Peyer's patch (tissue), 4 donors: ENCODE results near the gene AJM1.

ENCODE experiments used
- POLR2A ChIP-seq, 2 donors: fragments of 450-650 bp; IDR thresholded peaks; one replicate each; pipeline ENCODE4 v1.5.1; 2017; ENCODE audit warnings: antibody characterized with exemption in 2 of 2, mild to moderate bottlenecking in 2 of 2, moderate library complexity in 2 of 2
- TF ChIP-seq, protein P1 (sequence below), 6 experiments: fragments of 450-650 bp in 4 of 6; fragments of 200-600 bp in 2 of 6; sonication (generic) in 1 of 6; IDR thresholded peaks; one replicate each; pipeline ENCODE4 v1.5.1; 2017 to 2019; ENCODE audit warnings: antibody characterized with exemption in 6 of 6, mild to moderate bottlenecking in 3 of 6, moderate library complexity in 1 of 6

DNA sequence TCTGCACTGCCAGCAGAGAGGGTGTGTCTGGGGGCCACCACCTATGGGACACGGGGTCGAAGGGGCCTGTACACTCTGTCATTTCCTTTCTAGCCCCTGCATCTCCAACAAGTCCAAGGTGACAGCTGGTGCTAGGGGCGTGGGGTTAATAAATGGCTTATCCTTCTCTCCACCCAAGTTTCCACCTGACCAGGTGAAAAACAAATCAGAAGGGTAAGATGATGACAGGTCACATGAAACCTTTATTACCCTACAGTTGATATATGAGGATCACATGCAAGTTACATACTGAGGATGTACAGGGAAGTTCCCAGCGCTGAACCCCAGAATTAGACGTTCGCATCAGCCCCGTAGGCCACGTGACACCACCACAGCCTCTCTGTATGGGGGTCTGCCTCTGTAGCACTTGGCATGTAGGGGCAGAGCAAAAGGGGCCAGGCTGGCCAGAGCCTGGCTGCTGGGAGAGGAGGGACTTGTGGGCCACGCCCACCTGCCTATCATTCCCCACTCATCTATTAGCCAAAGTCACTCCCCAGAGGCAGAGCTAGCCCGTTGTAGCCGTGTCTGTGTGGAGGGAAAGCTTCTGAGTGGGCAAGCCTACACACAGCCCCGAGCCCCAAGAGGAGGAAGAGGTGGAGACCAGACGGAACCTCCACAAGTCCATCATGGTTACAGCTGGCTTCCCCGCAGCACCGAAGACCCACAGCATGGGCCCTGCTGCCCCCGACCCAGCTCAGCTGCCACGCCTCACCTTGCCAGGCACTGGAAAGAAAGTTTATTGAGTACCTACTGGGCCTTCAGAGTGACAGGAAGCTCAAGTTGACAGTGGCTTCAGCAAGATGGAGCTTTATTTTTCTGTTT, 49.0 kb upstream of the AJM1 start:
- TF ChIP-seq, protein P1, sequence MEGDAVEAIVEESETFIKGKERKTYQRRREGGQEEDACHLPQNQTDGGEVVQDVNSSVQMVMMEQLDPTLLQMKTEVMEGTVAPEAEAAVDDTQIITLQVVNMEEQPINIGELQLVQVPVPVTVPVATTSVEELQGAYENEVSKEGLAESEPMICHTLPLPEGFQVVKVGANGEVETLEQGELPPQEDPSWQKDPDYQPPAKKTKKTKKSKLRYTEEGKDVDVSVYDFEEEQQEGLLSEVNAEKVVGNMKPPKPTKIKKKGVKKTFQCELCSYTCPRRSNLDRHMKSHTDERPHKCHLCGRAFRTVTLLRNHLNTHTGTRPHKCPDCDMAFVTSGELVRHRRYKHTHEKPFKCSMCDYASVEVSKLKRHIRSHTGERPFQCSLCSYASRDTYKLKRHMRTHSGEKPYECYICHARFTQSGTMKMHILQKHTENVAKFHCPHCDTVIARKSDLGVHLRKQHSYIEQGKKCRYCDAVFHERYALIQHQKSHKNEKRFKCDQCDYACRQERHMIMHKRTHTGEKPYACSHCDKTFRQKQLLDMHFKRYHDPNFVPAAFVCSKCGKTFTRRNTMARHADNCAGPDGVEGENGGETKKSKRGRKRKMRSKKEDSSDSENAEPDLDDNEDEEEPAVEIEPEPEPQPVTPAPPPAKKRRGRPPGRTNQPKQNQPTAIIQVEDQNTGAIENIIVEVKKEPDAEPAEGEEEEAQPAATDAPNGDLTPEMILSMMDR (IDR thresholded peaks at IDR 0.05) = peak in 1 of 6 experiments; percentile 5
- TF ChIP-seq POLR2A (IDR thresholded peaks at IDR 0.05) = peak in 1 of 2 donors; percentile 6
